Keratinocyte (primary cell): Measurements from ENCODE around the gene STARD3. TPM values are rescaled to one million over a fixed set of nuclear protein-coding genes. Genes with fewer than 3 reads are reported as not detected.
A peak's percentile ranks its signal among the peaks of the same experiment; 100 is the strongest.

Source experiments
- DNase-seq: peaks from one replicate; pipeline ENCODE4 v3.0.0-alpha.2; 2011; ENCODE audit warnings: low read depth, missing footprints, low spot score
- FAIRE-seq: peaks from 2 replicates; lab custom pipeline; 2011; peaks lifted over from hg19 to GRCh38; lab: Jason Lieb, UNC
- H2AFZ ChIP-seq: 2 replicates; pipeline ENCODE4 v1.6.0; 2012; ENCODE audit warnings: low read length, control low read depth, inconsistent platforms; ENCODE audit not compliant: control insufficient read depth
- H3K27ac ChIP-seq: 2 replicates; pipeline ENCODE4 v1.5.1; 2011; ENCODE audit warnings: low read length; ENCODE audit not compliant: control insufficient read depth, insufficient read depth
- H3K27me3 ChIP-seq: 3 replicates; pipeline ENCODE4 v1.6.0; 2011; ENCODE audit warnings: low read length; ENCODE audit not compliant: control insufficient read depth, insufficient read depth; ENCODE audit errors: extremely low read depth
- H3K36me3 ChIP-seq, 2 experiments: 2 replicates in 1 of 2; 3 replicates in 1 of 2; pipeline ENCODE4 v1.5.1; 2011; ENCODE audit warnings: low read length in 2 of 2, mild to moderate bottlenecking in 1 of 2; ENCODE audit not compliant: control insufficient read depth in 2 of 2, insufficient read depth in 2 of 2; ENCODE audit errors: extremely low read depth in 1 of 2
- H3K4me1 ChIP-seq: 3 replicates; pipeline ENCODE4 v1.5.1; 2011; ENCODE audit warnings: low read length; ENCODE audit not compliant: control insufficient read depth, insufficient read depth; ENCODE audit errors: extremely low read depth
- H3K4me2 ChIP-seq: 3 replicates; pipeline ENCODE4 v1.6.0; 2011; ENCODE audit warnings: low read depth, low read length; ENCODE audit not compliant: control insufficient read depth, insufficient read depth; ENCODE audit errors: extremely low read depth
- H3K4me3 ChIP-seq, 3 experiments: fragments of 200-600 bp in 1 of 3; sonication (generic) in 1 of 3; 2 replicates in 2 of 3; 3 replicates in 1 of 3; pipeline ENCODE4 v1.5.1; 2011 to 2016; ENCODE audit warnings: low read length in 3 of 3, mild to moderate bottlenecking in 3 of 3, control low read depth in 2 of 3, inconsistent platforms in 1 of 3, low read depth in 1 of 3, mixed read lengths in 1 of 3, mixed run types in 1 of 3, moderate library complexity in 1 of 3; ENCODE audit not compliant: control insufficient read depth in 2 of 3, insufficient read depth in 2 of 3; ENCODE audit errors: extremely low read depth in 1 of 3
- H3K79me2 ChIP-seq: 2 replicates; pipeline ENCODE4 v1.6.0; 2012; ENCODE audit warnings: low read length; ENCODE audit not compliant: control insufficient read depth, insufficient read depth
- H3K9ac ChIP-seq: 3 replicates; pipeline ENCODE4 v1.6.0; 2011; ENCODE audit warnings: low read length; ENCODE audit not compliant: control insufficient read depth, insufficient read depth; ENCODE audit errors: extremely low read depth
- H3K9me1 ChIP-seq: 3 replicates; pipeline ENCODE4 v1.6.0; 2011; ENCODE audit warnings: low read length; ENCODE audit not compliant: control insufficient read depth, insufficient read depth; ENCODE audit errors: extremely low read depth
- H3K9me3 ChIP-seq: 2 replicates; pipeline ENCODE4 v1.5.1; 2012; ENCODE audit warnings: low read depth, low read length; ENCODE audit not compliant: control insufficient read depth
- H4K20me1 ChIP-seq: 3 replicates; pipeline ENCODE4 v1.6.0; 2011; ENCODE audit warnings: low read length; ENCODE audit not compliant: control insufficient read depth, insufficient read depth; ENCODE audit errors: extremely low read depth
- EZH2 ChIP-seq: IDR thresholded peaks from one replicate; pipeline ENCODE4 v1.6.1; 2012; ENCODE audit warnings: inconsistent platforms, mild to moderate bottlenecking, low read length, moderate library complexity
- dilution Hi-C: fragments of 300-500 bp; cut with MboI; formaldehyde crosslinking; loops from one replicate; pipeline ENCODE4 v1.7.0; 2020; ENCODE audit warnings: low sequenced_read_pairs; ENCODE audit not compliant: extremely low pct_ligation_motif_present
- polyA plus RNA-seq, 5 experiments: library from polyadenylated mRNA; depleted of rRNA in 3 of 5; stranded (reverse) in 3 of 5; stranded (forward) in 1 of 5; unstranded in 1 of 5; fragments of >200 nt; gene quantifications; 1 replicate in 1 of 5; 2 replicates in 3 of 5; 3 replicates in 1 of 5; pipeline versions ENCODE4 v1.2.1 to v1.2.3, GENCODE V29; 2011 to 2012; ENCODE audit warnings: missing spikeins in 2 of 5, low read depth in 1 of 5, low replicate concordance in 1 of 5
- TF ChIP-seq, protein P1 (sequence below), 3 experiments: IDR thresholded peaks in 1 of 3; conservative IDR thresholded peaks in 1 of 3; optimal IDR thresholded peaks in 1 of 3; 2 replicates in 2 of 3; 3 replicates in 1 of 3; pipeline versions ENCODE3 to v1.5.1; 2011; ENCODE audit warnings: low read length in 3 of 3, mild to moderate bottlenecking in 3 of 3, moderate library complexity in 2 of 3, control low read depth in 1 of 3, inconsistent platforms in 1 of 3; ENCODE audit not compliant: insufficient read depth in 2 of 3; ENCODE audit errors: extremely low read depth in 1 of 3

The STARD3 gene
- polyA plus RNA-seq, 1 donor (not counting 4 experiments of a cell fraction or from before 2014, with no cell fraction given), result 29.0 TPM

- no peak overlapping the region for H3K9ac ChIP-seq
- DNase-seq, result no peak
- no peak overlapping the region for H3K4me2 ChIP-seq
- no peaks in the 10 kb centered on the region for H3K9me3 ChIP-seq
- FAIRE-seq, result no peak
- TF ChIP-seq EZH2, result no peak
- TF ChIP-seq, protein P1, sequence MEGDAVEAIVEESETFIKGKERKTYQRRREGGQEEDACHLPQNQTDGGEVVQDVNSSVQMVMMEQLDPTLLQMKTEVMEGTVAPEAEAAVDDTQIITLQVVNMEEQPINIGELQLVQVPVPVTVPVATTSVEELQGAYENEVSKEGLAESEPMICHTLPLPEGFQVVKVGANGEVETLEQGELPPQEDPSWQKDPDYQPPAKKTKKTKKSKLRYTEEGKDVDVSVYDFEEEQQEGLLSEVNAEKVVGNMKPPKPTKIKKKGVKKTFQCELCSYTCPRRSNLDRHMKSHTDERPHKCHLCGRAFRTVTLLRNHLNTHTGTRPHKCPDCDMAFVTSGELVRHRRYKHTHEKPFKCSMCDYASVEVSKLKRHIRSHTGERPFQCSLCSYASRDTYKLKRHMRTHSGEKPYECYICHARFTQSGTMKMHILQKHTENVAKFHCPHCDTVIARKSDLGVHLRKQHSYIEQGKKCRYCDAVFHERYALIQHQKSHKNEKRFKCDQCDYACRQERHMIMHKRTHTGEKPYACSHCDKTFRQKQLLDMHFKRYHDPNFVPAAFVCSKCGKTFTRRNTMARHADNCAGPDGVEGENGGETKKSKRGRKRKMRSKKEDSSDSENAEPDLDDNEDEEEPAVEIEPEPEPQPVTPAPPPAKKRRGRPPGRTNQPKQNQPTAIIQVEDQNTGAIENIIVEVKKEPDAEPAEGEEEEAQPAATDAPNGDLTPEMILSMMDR (optimal IDR thresholded peaks at IDR 0.05 in 1 of 3, IDR thresholded peaks at IDR 0.05 in 1 of 3, conservative IDR thresholded peaks at IDR 0.05 in 1 of 3; ENCODE audit: extremely low read depth in 1 of 3, insufficient read depth in 2 of 3, low read length in 3 of 3), result no peak
- peaks cover 14% of the 10 kb centered on the region for H3K4me1 ChIP-seq
- no peak overlapping the region for H3K27ac ChIP-seq
- H3K79me2 ChIP-seq, result no peaks in the 10 kb centered on the region
- H3K4me3 ChIP-seq, result no peak overlapping the region
- no peaks in the 10 kb centered on the region for H3K36me3 ChIP-seq
- dilution Hi-C loops, result no loop called here
- no peak overlapping the region for H2AFZ ChIP-seq
- H3K9me1 ChIP-seq, result no peaks in the 10 kb centered on the region
- H3K27me3 ChIP-seq, result no peaks in the 10 kb centered on the region
- no peaks in the 10 kb centered on the region for H4K20me1 ChIP-seq
Measured at GRCh38 chr17:39684369-39685192, 47.6 kb downstream of the STARD3 start.

GRCh38 chr17:39687101-39687545, 50.2 kb downstream of the STARD3 start:
- peak overlapping the region; percentile 97 for H3K4me2 ChIP-seq
- dilution Hi-C loops, result no loop called here
- H3K27me3 ChIP-seq, result no peaks in the 10 kb centered on the region
- DNase-seq, result no peak
- H3K4me1 ChIP-seq, result peaks cover 14% of the 10 kb centered on the region
- no peaks in the 10 kb centered on the region for H3K9me1 ChIP-seq
- H4K20me1 ChIP-seq, result no peaks in the 10 kb centered on the region
- no peak for FAIRE-seq
- H3K27ac ChIP-seq, result no peak overlapping the region
- H3K36me3 ChIP-seq, result no peaks in the 10 kb centered on the region
- TF ChIP-seq, protein P1 (optimal IDR thresholded peaks at IDR 0.05 in 1 of 3, IDR thresholded peaks at IDR 0.05 in 1 of 3, conservative IDR thresholded peaks at IDR 0.05 in 1 of 3; ENCODE audit: extremely low read depth in 1 of 3, insufficient read depth in 2 of 3, low read length in 3 of 3), result no peak
- TF ChIP-seq EZH2, result no peak
- H3K79me2 ChIP-seq, result no peaks in the 10 kb centered on the region
- H2AFZ ChIP-seq, result peak overlapping the region; percentile 69
- no peaks in the 10 kb centered on the region for H3K9me3 ChIP-seq
- H3K4me3 ChIP-seq, result peak overlapping the region; percentile 47 to 84 (median 73)
- no peak overlapping the region for H3K9ac ChIP-seq
